ENCODE measurements around the gene OSBPL6. TPM values are rescaled to one million over a fixed set of nuclear protein-coding genes. Genes with fewer than 3 reads are reported as not detected.

The OSBPL6 gene
- total and polyA plus RNA-seq, 3 experiments from 2014 or later: 0.33 to 1.6 (median 1.2) TPM

DNA sequence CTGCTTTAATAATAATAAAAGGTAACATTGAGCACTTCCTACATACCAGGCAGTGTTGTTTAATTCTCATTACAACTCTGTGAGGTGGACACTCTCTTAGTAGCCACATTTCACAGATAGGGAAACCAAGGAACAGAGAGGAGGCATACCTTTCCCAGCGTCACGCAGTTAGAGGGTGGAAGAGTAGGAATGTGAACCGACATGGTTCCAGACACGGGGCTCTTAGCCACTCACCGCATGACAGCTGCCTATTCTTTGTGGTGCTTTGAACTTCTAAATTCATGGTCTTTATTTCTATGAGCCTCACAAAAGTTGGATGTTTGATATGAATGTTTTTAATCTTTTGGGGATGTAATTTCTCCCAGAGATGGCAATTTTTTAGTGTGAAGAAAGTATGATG lies 76.0 kb downstream of the OSBPL6 start:
- Mint-ChIP-seq H3K36me3 (no peaks in the 10 kb centered on the region), H3K9me3 (no peaks in the 10 kb centered on the region), H3K4me3 (no peak overlapping the region), H3K27ac (no peak overlapping the region), H3K27me3 (peaks cover 0 to 28% of the 10 kb centered on the region in 2 donors), H3K4me1 (no peaks in the 10 kb centered on the region)
- H3K27me3 ChIP-seq (ENCODE audit: insufficient read depth, low read length, poor library complexity, severe bottlenecking): no peaks in the 10 kb centered on the region
- H3K4me1 ChIP-seq (ENCODE audit: insufficient read depth, low read length): no peaks in the 10 kb centered on the region
- H3K4me3 ChIP-seq (ENCODE audit: low read length): no peak overlapping the region
- no peaks in the 10 kb centered on the region for H3K36me3 ChIP-seq (ENCODE audit: insufficient read depth, low read length)
- DNase-seq: no peak
- H3K27ac ChIP-seq (ENCODE audit: low read depth, low read length): no peak overlapping the region
- ChIA-PET CTCF (no interaction called here), POLR2A (no interaction called here)
- H3K9me3 ChIP-seq (ENCODE audit: low read length): no peaks in the 10 kb centered on the region

DNA sequence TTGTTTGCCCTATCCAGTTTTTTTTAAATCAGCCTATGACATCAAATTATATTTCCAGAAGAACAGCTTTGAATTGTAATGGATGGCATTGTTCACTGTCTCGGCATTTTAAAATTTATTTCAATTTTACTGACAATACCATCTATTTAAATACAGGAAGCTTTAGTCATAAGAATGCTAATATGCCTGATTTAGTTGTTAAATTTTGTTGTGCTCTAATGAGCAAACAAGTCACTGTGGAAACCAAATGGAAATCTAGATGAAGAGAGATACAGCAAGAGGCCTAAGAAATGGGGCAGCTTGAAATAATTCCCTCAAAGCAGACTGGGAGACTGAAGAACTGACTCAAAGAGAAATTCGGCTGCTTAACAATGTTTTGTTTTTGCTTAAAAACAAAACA lies 76.8 kb downstream of the OSBPL6 start:
- Histone ChIP-seq H3K4me1 (ENCODE audit: insufficient read depth, low read length) (no peaks in the 10 kb centered on the region), H3K4me3 (ENCODE audit: low read length) (no peak overlapping the region), H3K27me3 (ENCODE audit: insufficient read depth, low read length, poor library complexity, severe bottlenecking) (no peaks in the 10 kb centered on the region), H3K36me3 (ENCODE audit: insufficient read depth, low read length) (no peaks in the 10 kb centered on the region), H3K9me3 (ENCODE audit: low read length) (no peaks in the 10 kb centered on the region), H3K27ac (ENCODE audit: low read depth, low read length) (no peak overlapping the region)
- ChIA-PET CTCF (no interaction called here), POLR2A (no interaction called here)
- H3K36me3 Mint-ChIP-seq: no peaks in the 10 kb centered on the region
- H3K27ac Mint-ChIP-seq: no peak overlapping the region
- H3K4me1 Mint-ChIP-seq: no peaks in the 10 kb centered on the region
- no peak overlapping the region for H3K4me3 Mint-ChIP-seq
- no peaks in the 10 kb centered on the region for H3K9me3 Mint-ChIP-seq
- peaks cover 0 to 24% of the 10 kb centered on the region in 2 donors for H3K27me3 Mint-ChIP-seq
- no peak for DNase-seq

DNA sequence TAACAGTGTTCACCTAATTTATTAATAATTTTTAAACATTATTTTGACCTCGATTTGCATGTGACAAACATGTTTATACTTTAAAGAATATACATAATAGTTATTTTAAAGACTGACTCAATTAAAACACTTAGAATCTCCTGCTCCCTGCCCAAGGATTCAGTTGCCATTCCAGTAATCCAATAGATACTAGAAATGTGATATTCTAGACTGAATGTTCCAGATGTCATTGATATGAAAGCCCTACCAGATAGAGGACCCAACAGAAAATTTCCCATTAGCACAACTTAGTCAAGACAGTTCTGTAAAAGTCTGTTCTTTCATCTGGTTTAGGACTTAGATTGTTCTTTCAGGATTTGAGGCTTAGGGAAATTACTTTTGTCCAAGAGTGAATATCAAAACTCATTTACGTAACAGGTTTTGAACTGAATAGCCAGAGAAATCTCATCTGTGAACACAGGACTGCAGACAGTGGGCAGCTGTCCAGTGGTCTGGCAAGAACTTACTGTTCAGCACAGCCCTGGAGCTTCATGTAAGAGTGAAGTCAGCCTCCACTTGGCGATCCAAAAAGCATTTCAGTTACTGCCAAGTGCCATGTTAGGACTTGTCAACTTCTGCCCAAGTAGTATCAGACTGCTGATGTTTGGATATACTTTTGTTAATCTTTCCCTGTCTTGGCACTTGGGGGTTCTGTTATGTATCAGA lies 77.5 kb downstream of the OSBPL6 start:
- H3K27ac Mint-ChIP-seq: no peak overlapping the region
- Histone ChIP-seq H3K27me3 (ENCODE audit: insufficient read depth, low read length, poor library complexity, severe bottlenecking) (no peaks in the 10 kb centered on the region), H3K4me3 (ENCODE audit: low read length) (no peak overlapping the region), H3K36me3 (ENCODE audit: insufficient read depth, low read length) (no peaks in the 10 kb centered on the region), H3K9me3 (ENCODE audit: low read length) (no peaks in the 10 kb centered on the region), H3K4me1 (ENCODE audit: insufficient read depth, low read length) (no peaks in the 10 kb centered on the region), H3K27ac (ENCODE audit: low read depth, low read length) (no peak overlapping the region)
- H3K4me3 Mint-ChIP-seq: no peak overlapping the region
- H3K36me3 Mint-ChIP-seq: no peaks in the 10 kb centered on the region
- peaks cover 0 to 26% of the 10 kb centered on the region in 2 donors for H3K27me3 Mint-ChIP-seq
- ChIA-PET CTCF (no interaction called here), POLR2A (no interaction called here)
- H3K9me3 Mint-ChIP-seq: no peaks in the 10 kb centered on the region
- no peak for DNase-seq
- no peaks in the 10 kb centered on the region for H3K4me1 Mint-ChIP-seq

DNA sequence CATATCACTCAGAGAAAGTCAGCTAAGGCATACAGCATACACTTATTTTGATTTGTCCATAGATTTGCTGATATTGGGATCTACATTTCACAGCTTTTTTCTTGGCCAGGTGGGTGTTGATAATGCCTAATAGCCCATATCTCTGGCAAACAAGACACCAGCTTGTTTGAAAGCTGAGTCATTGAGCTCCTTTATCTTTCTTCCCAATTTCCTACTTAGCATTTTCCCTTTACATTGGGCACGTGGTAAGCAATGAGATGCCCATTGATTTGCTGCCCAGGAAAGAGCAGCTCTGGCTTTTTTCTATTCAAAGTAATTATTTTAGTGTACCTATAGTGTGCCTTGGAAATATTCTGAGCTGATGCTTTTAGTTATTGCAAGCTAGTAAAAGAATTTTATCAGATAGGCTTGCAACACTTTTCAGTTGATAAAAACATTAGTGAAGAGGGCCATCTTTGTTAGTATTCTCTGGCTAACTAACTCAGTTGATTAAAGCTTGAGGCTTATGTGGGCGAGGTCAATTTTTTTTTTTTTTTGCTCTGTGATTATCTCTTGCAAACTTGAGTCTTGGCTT lies 79.6 kb downstream of the OSBPL6 start:
- no peak overlapping the region for H3K27ac Mint-ChIP-seq
- H3K27me3 Mint-ChIP-seq: peaks cover 7 to 26% of the 10 kb centered on the region in 2 donors
- no peak for DNase-seq
- CTCF ChIA-PET: no interaction called here
- Histone ChIP-seq H3K27me3 (ENCODE audit: insufficient read depth, low read length, poor library complexity, severe bottlenecking) (no peaks in the 10 kb centered on the region), H3K36me3 (ENCODE audit: insufficient read depth, low read length) (no peaks in the 10 kb centered on the region), H3K27ac (ENCODE audit: low read depth, low read length) (no peak overlapping the region), H3K4me1 (ENCODE audit: insufficient read depth, low read length) (no peaks in the 10 kb centered on the region), H3K9me3 (ENCODE audit: low read length) (no peaks in the 10 kb centered on the region), H3K4me3 (ENCODE audit: low read length) (no peak overlapping the region)
- no peaks in the 10 kb centered on the region for H3K4me1 Mint-ChIP-seq
- H3K4me3 Mint-ChIP-seq: no peak overlapping the region
- POLR2A ChIA-PET: no interaction called here
- no peaks in the 10 kb centered on the region for H3K9me3 Mint-ChIP-seq
- H3K36me3 Mint-ChIP-seq: no peaks in the 10 kb centered on the region

DNA sequence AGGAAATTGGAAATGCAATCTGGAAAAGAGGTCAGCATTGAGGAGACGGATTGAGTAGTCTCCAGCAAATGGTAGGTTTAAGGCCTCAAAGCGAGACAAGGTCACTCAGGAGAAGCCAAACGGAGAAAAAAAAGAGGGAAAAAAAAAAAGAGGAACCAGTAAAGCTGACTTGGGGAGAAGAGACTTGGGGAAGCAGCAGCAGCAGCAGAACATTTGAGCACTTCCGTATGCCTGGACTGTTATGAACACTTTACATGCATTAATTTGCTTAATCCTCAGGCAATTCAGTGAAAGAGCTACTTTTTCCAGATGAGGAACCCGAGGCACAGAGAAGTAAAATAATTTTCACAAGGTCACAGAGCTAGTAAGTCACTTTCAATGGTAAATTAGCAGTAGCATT lies 81.3 kb downstream of the OSBPL6 start:
- Histone ChIP-seq H3K4me3 (ENCODE audit: low read length) (no peak overlapping the region), H3K27ac (ENCODE audit: low read depth, low read length) (peak overlapping the region; percentile 25), H3K36me3 (ENCODE audit: insufficient read depth, low read length) (no peaks in the 10 kb centered on the region), H3K27me3 (ENCODE audit: insufficient read depth, low read length, poor library complexity, severe bottlenecking) (no peaks in the 10 kb centered on the region), H3K4me1 (ENCODE audit: insufficient read depth, low read length) (no peaks in the 10 kb centered on the region), H3K9me3 (ENCODE audit: low read length) (no peaks in the 10 kb centered on the region)
- no peaks in the 10 kb centered on the region for H3K36me3 Mint-ChIP-seq
- H3K27ac Mint-ChIP-seq: no peak overlapping the region
- H3K9me3 Mint-ChIP-seq: no peaks in the 10 kb centered on the region
- POLR2A ChIA-PET: no interaction called here
- CTCF ChIA-PET: no interaction called here
- H3K27me3 Mint-ChIP-seq: peaks cover 9 to 25% of the 10 kb centered on the region in 2 donors
- no peaks in the 10 kb centered on the region for H3K4me1 Mint-ChIP-seq
- H3K4me3 Mint-ChIP-seq: no peak overlapping the region
- DNase-seq: no peak

DNA sequence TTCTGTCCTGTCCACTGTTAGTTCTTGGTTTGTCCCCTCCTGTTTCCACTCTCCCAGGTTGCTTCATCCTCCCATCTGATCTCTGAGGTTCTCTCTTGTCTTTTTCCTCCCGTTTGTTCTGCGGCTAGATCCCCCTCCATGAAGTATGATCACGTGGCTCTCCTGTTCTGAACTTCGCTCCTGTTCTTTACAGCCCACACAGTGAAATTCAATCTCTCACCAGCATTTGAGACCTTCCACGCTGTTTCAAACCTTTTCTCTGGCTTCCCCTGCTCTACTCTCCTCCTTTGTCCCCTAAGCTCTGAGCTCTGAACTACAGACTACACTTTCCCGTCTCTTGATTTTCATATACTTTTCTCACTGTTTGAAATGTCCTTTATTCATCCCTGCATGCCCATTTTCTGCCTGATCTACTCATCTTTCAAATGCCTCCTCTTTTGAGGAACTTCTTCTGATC lies 83.5 kb downstream of the OSBPL6 start:
- no peaks in the 10 kb centered on the region for H3K9me3 ChIP-seq (ENCODE audit: low read length)
- H3K36me3 ChIP-seq (ENCODE audit: insufficient read depth, low read length): no peaks in the 10 kb centered on the region
- no peaks in the 10 kb centered on the region for H3K4me1 ChIP-seq (ENCODE audit: insufficient read depth, low read length)
- DNase-seq: no peak
- H3K4me3 ChIP-seq (ENCODE audit: low read length): no peak overlapping the region
- Mint-ChIP-seq H3K4me1 (no peaks in the 10 kb centered on the region), H3K9me3 (no peaks in the 10 kb centered on the region), H3K27me3 (peaks cover 9 to 30% of the 10 kb centered on the region in 2 donors), H3K4me3 (no peak overlapping the region), H3K36me3 (no peaks in the 10 kb centered on the region), H3K27ac (no peak overlapping the region)
- H3K27me3 ChIP-seq (ENCODE audit: insufficient read depth, low read length, poor library complexity, severe bottlenecking): no peaks in the 10 kb centered on the region
- ChIA-PET POLR2A (no interaction called here), CTCF (no interaction called here)
- no peak overlapping the region for H3K27ac ChIP-seq (ENCODE audit: low read depth, low read length)

DNA sequence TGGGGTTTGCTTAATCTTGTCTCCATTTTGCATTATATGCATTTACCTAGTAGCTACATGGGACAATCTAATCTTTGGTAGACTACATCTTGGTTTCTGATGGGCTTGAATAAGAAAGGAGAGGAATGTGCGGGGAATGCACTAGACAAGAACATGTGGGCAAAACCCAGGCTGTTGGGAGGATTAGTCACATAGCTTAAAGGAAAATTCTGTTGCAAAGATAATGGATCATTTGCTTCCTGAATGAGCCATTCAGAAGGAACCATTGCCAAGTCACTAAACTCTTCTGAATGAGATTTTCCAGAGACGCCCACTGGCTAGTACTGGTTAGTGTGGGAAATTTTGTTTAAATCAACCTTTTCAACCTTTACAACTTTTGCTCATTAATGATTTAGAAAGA lies 84.8 kb downstream of the OSBPL6 start:
- DNase-seq: no peak
- Mint-ChIP-seq H3K4me3 (no peak overlapping the region), H3K9me3 (no peaks in the 10 kb centered on the region), H3K27ac (no peak overlapping the region), H3K36me3 (no peaks in the 10 kb centered on the region), H3K27me3 (peaks cover 9 to 33% of the 10 kb centered on the region in 2 donors), H3K4me1 (no peaks in the 10 kb centered on the region)
- H3K9me3 ChIP-seq (ENCODE audit: low read length): no peaks in the 10 kb centered on the region
- H3K36me3 ChIP-seq (ENCODE audit: insufficient read depth, low read length): no peaks in the 10 kb centered on the region
- H3K4me1 ChIP-seq (ENCODE audit: insufficient read depth, low read length): no peaks in the 10 kb centered on the region
- POLR2A ChIA-PET: no interaction called here
- H3K4me3 ChIP-seq (ENCODE audit: low read length): no peak overlapping the region
- H3K27me3 ChIP-seq (ENCODE audit: insufficient read depth, low read length, poor library complexity, severe bottlenecking): no peaks in the 10 kb centered on the region
- H3K27ac ChIP-seq (ENCODE audit: low read depth, low read length): no peak overlapping the region
- CTCF ChIA-PET: no interaction called here

DNA sequence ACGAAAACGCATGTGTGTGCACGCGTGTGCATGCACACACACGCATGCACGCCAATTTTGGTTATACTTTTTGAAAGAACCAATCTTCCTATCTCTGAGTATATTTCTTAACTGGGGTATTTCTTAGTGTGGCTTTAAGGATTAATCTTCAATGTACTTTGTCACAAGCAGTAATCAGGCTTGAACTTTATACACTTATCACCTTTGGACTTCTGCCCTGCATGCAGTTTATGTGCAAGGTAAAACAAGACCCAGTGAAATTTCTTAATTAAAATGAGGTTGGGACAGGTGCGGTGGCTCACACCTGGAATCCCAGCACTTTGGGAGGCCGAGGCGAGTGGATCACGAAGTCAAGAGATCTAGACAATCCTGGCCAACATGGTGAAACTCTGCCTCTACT lies 85.3 kb downstream of the OSBPL6 start:
- no peaks in the 10 kb centered on the region for H3K4me1 ChIP-seq (ENCODE audit: insufficient read depth, low read length)

More for the DNA sequence above, 85.3 kb downstream of the OSBPL6 start:
- H3K27me3 ChIP-seq (ENCODE audit: insufficient read depth, low read length, poor library complexity, severe bottlenecking): no peaks in the 10 kb centered on the region
- no peaks in the 10 kb centered on the region for H3K9me3 ChIP-seq (ENCODE audit: low read length)
- no peak for DNase-seq
- no peak overlapping the region for H3K4me3 Mint-ChIP-seq
- peaks cover 9 to 33% of the 10 kb centered on the region in 2 donors for H3K27me3 Mint-ChIP-seq
- no peak overlapping the region for H3K27ac ChIP-seq (ENCODE audit: low read depth, low read length)
- no peak overlapping the region for H3K4me3 ChIP-seq (ENCODE audit: low read length)
- no peaks in the 10 kb centered on the region for H3K4me1 Mint-ChIP-seq
- H3K27ac Mint-ChIP-seq: no peak overlapping the region
- no peaks in the 10 kb centered on the region for H3K9me3 Mint-ChIP-seq
- ChIA-PET POLR2A (no interaction called here), CTCF (interaction anchor here (1.0 kb wide), 1 partner anchor 168 kb away, joined by 3 read pairs; the partner anchor contains the start of gene RBM45)
- no peaks in the 10 kb centered on the region for H3K36me3 Mint-ChIP-seq
- H3K36me3 ChIP-seq (ENCODE audit: insufficient read depth, low read length): no peaks in the 10 kb centered on the region
